Lung (tissue), 12 donors: Measurements from ENCODE around the gene PTPRN2. TPM values are rescaled to one million over a fixed set of nuclear protein-coding genes. Genes with fewer than 3 reads are reported as not detected.

Source experiments
- ATAC-seq: fragments of 200-7000 bp; cut with Tn5 transposase; one replicate; pipeline ENCODE4 v1.9.1; 2020; ENCODE audit warnings: moderate number of reproducible peaks; ENCODE audit not compliant: insufficient read depth, low FRiP score
- DNase-seq, 3 donors: peaks; one replicate each; pipeline ENCODE4 v3.0.0-alpha.2; 2013 to 2017
- H3K27ac ChIP-seq, 2 donors: one replicate each; pipeline ENCODE4 v1.5.1; 2013; ENCODE audit warnings: mild to moderate bottlenecking in 2 of 2, moderate library complexity in 2 of 2, control low read depth in 1 of 2, inconsistent platforms in 1 of 2, low read depth in 1 of 2, low read length in 1 of 2
- H3K27me3 ChIP-seq, 3 donors: one replicate each; pipeline ENCODE4 v1.5.1; 2013; ENCODE audit warnings: low read length in 2 of 3; ENCODE audit not compliant: control insufficient read depth in 3 of 3, insufficient read depth in 3 of 3
- H3K36me3 ChIP-seq, 4 donors: one replicate each; pipeline ENCODE4 v1.5.1; 2013; ENCODE audit warnings: low read length in 4 of 4, mild to moderate bottlenecking in 1 of 4, moderate library complexity in 1 of 4; ENCODE audit not compliant: control insufficient read depth in 4 of 4, insufficient read depth in 4 of 4
- H3K4me1 ChIP-seq, 5 donors: one replicate each; pipeline ENCODE4 v1.5.1; 2013; ENCODE audit warnings: low read length in 5 of 5, mild to moderate bottlenecking in 2 of 5, moderate library complexity in 1 of 5; ENCODE audit not compliant: control insufficient read depth in 5 of 5, insufficient read depth in 5 of 5
- H3K4me3 ChIP-seq: one replicate; pipeline ENCODE4 v1.5.1; 2013; ENCODE audit warnings: mild to moderate bottlenecking, control low read depth, moderate library complexity
- H3K9ac ChIP-seq, 2 donors: one replicate each; pipeline ENCODE4 v1.5.1; 2013; ENCODE audit warnings: low read length in 2 of 2, control low read depth in 1 of 2; ENCODE audit not compliant: insufficient read depth in 1 of 2
- H3K9me3 ChIP-seq, 4 donors: one replicate each; pipeline ENCODE4 v1.5.1; 2013; ENCODE audit warnings: low read length in 3 of 4, mild to moderate bottlenecking in 1 of 4, moderate library complexity in 1 of 4; ENCODE audit not compliant: control insufficient read depth in 4 of 4, insufficient read depth in 3 of 4
- CTCF ChIP-seq: IDR thresholded peaks from 2 replicates; pipeline ENCODE4 v1.5.1; 2012; ENCODE audit warnings: mild to moderate bottlenecking; ENCODE audit errors: control extremely low read depth, extremely low read depth
- WGBS, 2 donors: extraction: QIAGEN DNeasy Blood & Tissue Kit; methylation state at CpG; one replicate each; pipeline ENCODE4 v1.1.7; 2013; 5-methylcytosine and 5-hydroxymethylcytosine counted together
- polyA plus RNA-seq, 2 donors: library from polyadenylated mRNA; stranded (reverse); fragments of 200-250 nt; gene quantifications; one replicate each; pipeline ENCODE4 v1.2.1, GENCODE V29; 2013
- total RNA-seq, 2 donors: library from RNA; depleted of rRNA in 1 of 2; stranded (reverse); fragments of >200 nt in 1 of 2; gene quantifications; one replicate each; pipeline ENCODE4 v1.2.1, GENCODE V29; 2014 to 2021
- donor health status: control.
- donor health status: control.
- donor health status: Bipolar disorder and iron deficiency.
- donor health status: healthy.
- donor health status: DM: yes; HTN: yes; CAD: no.

PTPRN2 gene
- total and polyA plus RNA-seq, 4 donors = 2.1 to 7.4 (median 4.4) TPM

- peaks cover 0 to 14% (median 6%) of the 10 kb centered on the region in 5 donors for H3K4me1 ChIP-seq
- no peaks in the 10 kb centered on the region for H3K36me3 ChIP-seq
- no peak overlapping the region for H3K4me3 ChIP-seq
- no peak for TF ChIP-seq CTCF
- no peak overlapping the region for H3K9ac ChIP-seq
- H3K27me3 ChIP-seq = peaks cover 32 to 83% (median 73%) of the 10 kb centered on the region in 3 donors
- ATAC-seq = no peak
- peak in 1 of 3 donors; percentile 12 for DNase-seq
- peaks cover 0 to 9% (median 0%) of the 10 kb centered on the region in 4 donors for H3K9me3 ChIP-seq
- WGBS, 2 donors = 2 to 3% methylated on average over 50 to 72 of the region's 72 CpGs
- H3K27ac ChIP-seq = no peak overlapping the region
These were observed 902.7 kb downstream of the PTPRN2 start for GRCh38 chr7:157684909-157685429.

GRCh38 chr7:157684157-157684908 is 903.3 kb downstream of the PTPRN2 start:
- Histone ChIP-seq H3K27me3 (peaks cover 27 to 81% (median 76%) of the 10 kb centered on the region in 3 donors), H3K36me3 (no peaks in the 10 kb centered on the region), H3K9me3 (peaks cover 0 to 9% (median 0%) of the 10 kb centered on the region in 4 donors), H3K4me3 (no peak overlapping the region), H3K27ac (no peak overlapping the region), H3K4me1 (peaks cover 0 to 11% (median 0%) of the 10 kb centered on the region in 5 donors), H3K9ac (no peak overlapping the region)
- ATAC-seq (no peak), DNase-seq (peak in 2 of 3 donors; percentile 23 to 48)
- TF ChIP-seq CTCF = no peak
- WGBS, 2 donors = 2% methylated on average over 15 to 70 of the region's 74 CpGs

GRCh38 chr7:157683747-157684156 is 903.9 kb downstream of the PTPRN2 start:
- no peak for TF ChIP-seq CTCF
- no peak for ATAC-seq
- peaks cover 0 to 11% (median 0%) of the 10 kb centered on the region in 5 donors for H3K4me1 ChIP-seq
- 8 to 9% methylated on average over 20 of the region's 20 CpGs for WGBS, 2 donors
- H3K9me3 ChIP-seq = peaks cover 0 to 9% (median 0%) of the 10 kb centered on the region in 4 donors
- no peak overlapping the region for H3K27ac ChIP-seq
- H3K27me3 ChIP-seq = peaks cover 27 to 84% (median 73%) of the 10 kb centered on the region in 3 donors
- no peak overlapping the region for H3K9ac ChIP-seq
- DNase-seq = peak in 1 of 3 donors; percentile 10
- no peaks in the 10 kb centered on the region for H3K36me3 ChIP-seq
- no peak overlapping the region for H3K4me3 ChIP-seq
